A549 (cell line): ENCODE data around the gene ZNF672. TPM values are rescaled to one million over a fixed set of nuclear protein-coding genes. Genes with fewer than 3 reads are reported as not detected.
A peak's percentile ranks its signal among the peaks of the same experiment; 100 is the strongest.

ENCODE experiments used
- ATAC-seq, 2 experiments: fragments of 200-7000 bp in 1 of 2; fragments of >200 bp in 1 of 2; cut with Nextera tagmentation in 1 of 2; cut with Tn5 transposase in 1 of 2; 3 replicates each; pipeline versions ENCODE4 v1.8.0 to v1.9.1; 2018 to 2020; ENCODE audit warnings: mild to moderate bottlenecking in 1 of 2, moderate library complexity in 1 of 2
- CTCF ChIA-PET: fragments of 300-600 bp; sonication (Branson Sonifier 250); formaldehyde crosslinking; extraction: SDS; loops from one replicate; lab custom pipeline; 2021; ENCODE audit warnings: antibody characterized with exemption, inconsistent platforms; lab: Yijun Ruan, JAX
- POLR2A ChIA-PET: fragments of 350-600 bp; formaldehyde crosslinking; extraction: SDS; loops from one replicate; lab custom pipeline; 2021; ENCODE audit warnings: antibody characterized with exemption, inconsistent platforms; lab: Yijun Ruan, JAX
- DNase-seq, 2 experiments: peaks; one replicate each; pipeline versions ENCODE4 v3.0.0 to v3.0.0-alpha.2; 2011 to 2016; ENCODE audit warnings: low read depth in 1 of 2, low spot score in 1 of 2
- FAIRE-seq: peaks from 2 replicates; lab custom pipeline; 2011; peaks lifted over from hg19 to GRCh38; lab: Jason Lieb, UNC
- H3K27ac ChIP-seq, 2 experiments: fragments of >200 bp; sonication (Bioruptor Twin); formaldehyde crosslinking; 3 replicates each; pipeline ENCODE4 v1.5.1; 2016 to 2017
- H3K4me1 ChIP-seq: fragments of >200 bp; sonication (Bioruptor Twin); formaldehyde crosslinking; 3 replicates; pipeline ENCODE4 v1.6.1; 2016
- H3K4me2 ChIP-seq: fragments of >200 bp; sonication (Bioruptor Twin); formaldehyde crosslinking; 3 replicates; pipeline ENCODE4 v1.6.1; 2016
- H3K4me3 ChIP-seq: fragments of >200 bp; sonication (Bioruptor Twin); formaldehyde crosslinking; 3 replicates; pipeline ENCODE4 v1.5.1; 2016
- H3K9me3 ChIP-seq: fragments of >200 bp; sonication (Bioruptor Twin); formaldehyde crosslinking; 3 replicates; pipeline ENCODE4 v1.6.1; 2016
- BHLHE40 ChIP-seq: IDR thresholded peaks from 2 replicates; pipeline ENCODE4 v1.6.1; 2012; ENCODE audit warnings: low read depth, low read length, inconsistent platforms
- CBX2 ChIP-seq: fragments of 200-600 bp; sonication (generic); IDR thresholded peaks from 2 replicates; pipeline ENCODE4 v1.6.1; 2016; ENCODE audit warnings: low read depth, mild to moderate bottlenecking, borderline replicate concordance
- EP300 ChIP-seq, 2 experiments: fragments of >200 bp; sonication (Bioruptor Twin); formaldehyde crosslinking; IDR thresholded peaks; 2 replicates in 1 of 2; 3 replicates in 1 of 2; pipeline ENCODE4 v1.6.1; 2016 to 2017
- FOSL2 ChIP-seq, 2 experiments: fragments of 450-650 bp in 1 of 2; fragments of >200 bp in 1 of 2; sonication (Bioruptor Twin) in 1 of 2; formaldehyde crosslinking; IDR thresholded peaks; 2 replicates each; pipeline versions ENCODE4 v1.5.0 to v1.6.1; 2016 to 2020; ENCODE audit warnings: mild to moderate bottlenecking in 1 of 2, moderate library complexity in 1 of 2
- FOXS1 ChIP-seq: fragments of 250-450 bp; sonication (Bioruptor Pico); IDR thresholded peaks from 2 replicates; pipeline ENCODE4 v1.5.0; 2020; ENCODE audit warnings: mild to moderate bottlenecking, moderate library complexity
- GATA3 ChIP-seq: IDR thresholded peaks from 2 replicates; pipeline ENCODE4 v1.6.1; 2012; ENCODE audit warnings: borderline replicate concordance
- HDAC2 ChIP-seq: fragments of 200-600 bp; sonication (generic); IDR thresholded peaks from 2 replicates; pipeline ENCODE4 v1.6.1; 2016
- HOXA7 ChIP-seq: fragments of 250-450 bp; sonication (Bioruptor Pico); IDR thresholded peaks from 2 replicates; pipeline ENCODE4 v1.5.0; 2020; ENCODE audit warnings: mild to moderate bottlenecking, moderate library complexity
- HOXB5 ChIP-seq: fragments of 250-450 bp; sonication (Bioruptor Pico); IDR thresholded peaks from 2 replicates; pipeline ENCODE4 v1.5.0; 2020; ENCODE audit warnings: mild to moderate bottlenecking, moderate library complexity
- KDM5A ChIP-seq: fragments of 200-600 bp; sonication (generic); IDR thresholded peaks from 2 replicates; pipeline ENCODE4 v1.6.1; 2016; ENCODE audit warnings: antibody characterized with exemption, mild to moderate bottlenecking
- MAFK ChIP-seq: fragments of 450-650 bp; IDR thresholded peaks from 2 replicates; pipeline ENCODE4 v1.6.1; 2014; ENCODE audit not compliant: partially characterized antibody
- NFE2L2 ChIP-seq: fragments of 150-350 bp; conservative IDR thresholded peaks from 2 replicates; pipeline ENCODE4 v1.6.1; 2014; ENCODE audit warnings: low read length
- NPAS2 ChIP-seq: fragments of 250-450 bp; sonication (Bioruptor Pico); IDR thresholded peaks from 2 replicates; pipeline ENCODE4 v1.8.0; 2022; ENCODE audit warnings: mild to moderate bottlenecking, moderate library complexity, borderline replicate concordance
- POLR2A ChIP-seq: IDR thresholded peaks from 2 replicates; pipeline ENCODE4 v1.6.1; 2012; ENCODE audit warnings: mild to moderate bottlenecking, low read length
- POLR2AphosphoS2 ChIP-seq: conservative IDR thresholded peaks from 2 replicates; pipeline ENCODE4 v1.6.1; 2012; ENCODE audit warnings: low read length, improper control_type of control experiment, inconsistent platforms
- RARB ChIP-seq: fragments of 250-450 bp; sonication (Bioruptor Pico); IDR thresholded peaks from 2 replicates; pipeline ENCODE4 v1.8.0; 2021; ENCODE audit warnings: mild to moderate bottlenecking, moderate library complexity
- RNF2 ChIP-seq: fragments of 200-600 bp; sonication (generic); IDR thresholded peaks from 2 replicates; pipeline ENCODE4 v1.6.1; 2016; ENCODE audit warnings: low read depth, mild to moderate bottlenecking, antibody characterized with exemption, moderate library complexity, borderline replicate concordance
- SMC3 ChIP-seq: fragments of >200 bp; sonication (Bioruptor Twin); formaldehyde crosslinking; IDR thresholded peaks from 3 replicates; pipeline ENCODE4 v1.6.1; 2018; ENCODE audit warnings: inconsistent platforms
- SREBF2 ChIP-seq: fragments of 450-650 bp; IDR thresholded peaks from 2 replicates; pipeline ENCODE4 v1.6.1; 2014; ENCODE audit warnings: mild to moderate bottlenecking, moderate library complexity
- ZFP36 ChIP-seq: fragments of 450-650 bp; IDR thresholded peaks from 2 replicates; pipeline ENCODE4 v1.6.1; 2014; ENCODE audit warnings: borderline replicate concordance; ENCODE audit not compliant: partially characterized antibody
- WGBS: methylation state at CpG from one replicate; pipeline ENCODE4 v1.1.6; 2017; ENCODE audit errors: missing lambda C conversion rate; 5-methylcytosine and 5-hydroxymethylcytosine counted together
- polyA plus RNA-seq, 4 experiments: library from polyadenylated mRNA; depleted of rRNA in 3 of 4; stranded (reverse); fragments of >200 nt; fragmentation: RNase III in 1 of 4; extraction: RNeasy Plus Mini Kit Qiagen cat#74134 plus additional on column Dnase treatment in 1 of 4; gene quantifications; 2 replicates in 3 of 4; 3 replicates in 1 of 4; pipeline ENCODE4 v1.2.3, GENCODE V29; 2011 to 2017
- TF ChIP-seq, protein P1 (sequence below): IDR thresholded peaks from 2 replicates; pipeline ENCODE4 v1.6.1; 2012
- TF ChIP-seq, protein P2 (sequence below): fragments of 150-350 bp; IDR thresholded peaks from 2 replicates; pipeline ENCODE4 v1.6.1; 2014; ENCODE audit warnings: low read depth, mild to moderate bottlenecking, low read length
- TF ChIP-seq, protein P3 (sequence below): fragments of 200-600 bp; sonication (generic); IDR thresholded peaks from 2 replicates; pipeline ENCODE4 v1.6.1; 2016; ENCODE audit warnings: antibody characterized with exemption, mild to moderate bottlenecking, moderate library complexity
- TF ChIP-seq, protein P4 (sequence below): IDR thresholded peaks from 2 replicates; pipeline ENCODE4 v1.6.1; 2012
- TF ChIP-seq, protein P5 (sequence below): IDR thresholded peaks from 2 replicates; pipeline ENCODE4 v1.6.1; 2012; ENCODE audit warnings: low read depth, borderline replicate concordance

ZNF672 gene
- polyA plus RNA-seq, 2 of the 4 experiments (the other 2 are of a cell fraction) = 18.9 to 20.6 TPM

DNA sequence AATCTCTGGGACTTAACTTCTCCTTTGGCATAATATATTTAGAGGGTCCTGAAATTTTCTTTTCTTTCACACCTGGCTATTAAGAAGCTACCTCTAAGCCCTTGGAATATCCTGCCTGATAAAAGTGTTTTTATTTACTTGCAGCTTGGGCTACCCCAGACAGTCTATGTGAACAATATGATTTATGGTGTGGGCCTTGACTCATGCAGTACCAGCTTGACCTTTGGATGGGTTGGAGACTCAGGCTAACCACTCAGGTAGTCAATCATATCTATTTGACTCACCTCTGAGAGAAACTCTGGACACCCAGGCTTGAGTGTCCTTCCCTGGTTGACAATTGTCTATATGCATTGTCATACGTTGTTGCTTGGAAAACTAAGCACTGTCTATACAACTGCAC is 54.6 kb downstream of the ZNF672 start:
- Histone ChIP-seq H3K4me1 (no peaks in the 10 kb centered on the region), H3K9me3 (no peaks in the 10 kb centered on the region), H3K27ac (no peak overlapping the region), H3K4me3 (no peak overlapping the region), H3K4me2 (no peak overlapping the region)
- ChIA-PET POLR2A (interaction anchor here (0.9 kb wide), 1 partner anchor 13 kb away, joined by 4 read pairs; the partner anchor contains the start of gene PGBD2), CTCF (no interaction called here)
- DNase-seq = no peak
- 22% methylated on average over 1 of the region's 1 CpG for WGBS
- peak in 1 of 2 experiments; percentile 37; a peak in 1 of 6 replicates for ATAC-seq
- TF ChIP-seq, protein P1, sequence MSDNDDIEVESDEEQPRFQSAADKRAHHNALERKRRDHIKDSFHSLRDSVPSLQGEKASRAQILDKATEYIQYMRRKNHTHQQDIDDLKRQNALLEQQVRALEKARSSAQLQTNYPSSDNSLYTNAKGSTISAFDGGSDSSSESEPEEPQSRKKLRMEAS = no peak
- TF ChIP-seq KDM5A (no peak), POLR2AphosphoS2 (no peak), HDAC2 (no peak), FOXS1 (CRISPR knock-in tag) (no peak), BHLHE40 (no peak), NFE2L2 (no peak), ZFP36 (no peak), MAFK (no peak), RARB (CRISPR knock-in tag) (no peak), GATA3 (no peak)
- FAIRE-seq = no peak

DNA sequence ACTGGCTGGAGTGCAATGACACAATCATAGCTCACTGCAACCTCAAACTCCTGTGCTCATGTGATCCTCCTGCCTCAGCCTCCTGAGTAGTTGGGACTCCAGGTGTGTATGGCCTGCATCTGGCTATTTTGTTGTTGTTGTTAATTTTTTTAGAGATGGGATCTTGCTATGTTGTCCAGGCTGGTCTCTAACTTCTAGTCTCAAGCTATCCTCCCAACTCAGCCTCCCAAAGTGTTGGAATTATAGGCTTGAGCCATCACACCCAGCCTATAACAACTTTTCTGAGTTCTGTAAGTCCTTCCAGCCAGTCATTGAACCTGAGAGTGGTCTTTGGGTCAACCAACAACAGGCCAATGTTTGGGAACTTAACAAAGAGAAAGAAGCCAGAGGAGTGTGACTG is 56.8 kb downstream of the ZNF672 start:
- ATAC-seq = no peak
- FAIRE-seq = no peak
- no peak overlapping the region for H3K4me3 ChIP-seq
- no peak overlapping the region for H3K27ac ChIP-seq
- DNase-seq = no peak
- CTCF ChIA-PET = no interaction called here
- POLR2A ChIA-PET = no interaction called here
- H3K4me1 ChIP-seq = no peaks in the 10 kb centered on the region
- no peak for TF ChIP-seq BHLHE40
- peaks cover 3% of the 10 kb centered on the region; the same call in 1 of the 3 replicates for H3K9me3 ChIP-seq
- H3K4me2 ChIP-seq = no peak overlapping the region

DNA sequence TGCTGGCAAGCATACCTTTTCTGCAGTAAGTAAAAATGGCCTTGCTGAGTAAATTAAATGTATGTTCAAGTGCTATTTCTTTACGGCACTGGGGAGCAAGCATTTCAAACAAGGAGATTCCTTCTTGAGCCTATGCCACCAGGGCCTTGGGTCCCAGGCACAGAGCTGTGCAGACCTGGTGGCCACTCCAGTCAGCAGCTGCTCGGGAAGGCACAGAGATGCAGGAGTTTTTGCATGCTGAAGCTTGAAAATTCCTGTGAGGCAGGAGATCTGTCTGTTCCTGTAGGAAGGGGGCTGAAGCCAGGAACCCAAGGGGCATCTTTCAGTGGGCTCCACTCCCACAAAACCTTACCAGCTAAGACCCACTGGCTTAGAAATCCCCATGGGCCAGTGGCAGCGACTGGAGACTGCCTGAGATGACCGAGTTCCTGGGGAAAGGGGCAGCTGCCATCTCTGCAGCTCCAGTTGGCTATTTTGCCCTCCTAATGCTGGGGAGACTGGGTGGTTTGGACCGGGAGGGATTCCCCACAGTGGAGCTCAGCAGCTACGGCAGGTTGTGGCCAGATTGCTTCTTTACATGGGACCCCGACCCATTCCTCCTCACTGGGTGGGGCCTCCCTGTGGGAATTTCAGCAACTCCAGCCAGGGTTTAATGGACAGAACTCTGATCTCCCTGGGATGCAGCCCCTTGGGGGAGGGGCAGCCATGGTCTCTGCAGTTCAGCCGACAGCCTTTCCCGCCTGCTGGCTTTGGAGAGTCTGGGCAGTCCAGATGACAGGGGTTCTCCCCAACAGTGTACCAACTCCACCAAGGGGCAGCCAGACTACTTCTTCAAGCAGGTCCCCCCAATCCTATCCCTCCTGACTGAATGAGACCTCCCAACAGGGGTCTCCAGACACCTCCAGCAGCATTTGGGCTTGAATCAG is 59.7 kb downstream of the ZNF672 start:
- DNase-seq (no peak), FAIRE-seq (no peak), ATAC-seq (no peak; a peak in 1 of 6 replicates)
- Histone ChIP-seq H3K4me1 (no peaks in the 10 kb centered on the region), H3K9me3 (peaks cover 3% of the 10 kb centered on the region; the same call in 1 of the 3 replicates), H3K27ac (no peak overlapping the region), H3K4me3 (no peak overlapping the region), H3K4me2 (no peak overlapping the region)
- CTCF ChIA-PET = interaction anchor here (1.1 kb wide), 1 partner anchor 13 kb away, joined by 3 read pairs; no protein-coding TSS in a partner anchor
- POLR2A ChIA-PET = no interaction called here
- 55% methylated on average over 6 of the region's 9 CpGs for WGBS
- no peak for TF ChIP-seq NPAS2 (CRISPR knock-in tag)
- TF ChIP-seq, protein P2, sequence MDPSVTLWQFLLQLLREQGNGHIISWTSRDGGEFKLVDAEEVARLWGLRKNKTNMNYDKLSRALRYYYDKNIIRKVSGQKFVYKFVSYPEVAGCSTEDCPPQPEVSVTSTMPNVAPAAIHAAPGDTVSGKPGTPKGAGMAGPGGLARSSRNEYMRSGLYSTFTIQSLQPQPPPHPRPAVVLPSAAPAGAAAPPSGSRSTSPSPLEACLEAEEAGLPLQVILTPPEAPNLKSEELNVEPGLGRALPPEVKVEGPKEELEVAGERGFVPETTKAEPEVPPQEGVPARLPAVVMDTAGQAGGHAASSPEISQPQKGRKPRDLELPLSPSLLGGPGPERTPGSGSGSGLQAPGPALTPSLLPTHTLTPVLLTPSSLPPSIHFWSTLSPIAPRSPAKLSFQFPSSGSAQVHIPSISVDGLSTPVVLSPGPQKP = no peak
- TF ChIP-seq HOXB5 (CRISPR knock-in tag) = no peak
- TF ChIP-seq SMC3 = no peak
- TF ChIP-seq, protein P3, sequence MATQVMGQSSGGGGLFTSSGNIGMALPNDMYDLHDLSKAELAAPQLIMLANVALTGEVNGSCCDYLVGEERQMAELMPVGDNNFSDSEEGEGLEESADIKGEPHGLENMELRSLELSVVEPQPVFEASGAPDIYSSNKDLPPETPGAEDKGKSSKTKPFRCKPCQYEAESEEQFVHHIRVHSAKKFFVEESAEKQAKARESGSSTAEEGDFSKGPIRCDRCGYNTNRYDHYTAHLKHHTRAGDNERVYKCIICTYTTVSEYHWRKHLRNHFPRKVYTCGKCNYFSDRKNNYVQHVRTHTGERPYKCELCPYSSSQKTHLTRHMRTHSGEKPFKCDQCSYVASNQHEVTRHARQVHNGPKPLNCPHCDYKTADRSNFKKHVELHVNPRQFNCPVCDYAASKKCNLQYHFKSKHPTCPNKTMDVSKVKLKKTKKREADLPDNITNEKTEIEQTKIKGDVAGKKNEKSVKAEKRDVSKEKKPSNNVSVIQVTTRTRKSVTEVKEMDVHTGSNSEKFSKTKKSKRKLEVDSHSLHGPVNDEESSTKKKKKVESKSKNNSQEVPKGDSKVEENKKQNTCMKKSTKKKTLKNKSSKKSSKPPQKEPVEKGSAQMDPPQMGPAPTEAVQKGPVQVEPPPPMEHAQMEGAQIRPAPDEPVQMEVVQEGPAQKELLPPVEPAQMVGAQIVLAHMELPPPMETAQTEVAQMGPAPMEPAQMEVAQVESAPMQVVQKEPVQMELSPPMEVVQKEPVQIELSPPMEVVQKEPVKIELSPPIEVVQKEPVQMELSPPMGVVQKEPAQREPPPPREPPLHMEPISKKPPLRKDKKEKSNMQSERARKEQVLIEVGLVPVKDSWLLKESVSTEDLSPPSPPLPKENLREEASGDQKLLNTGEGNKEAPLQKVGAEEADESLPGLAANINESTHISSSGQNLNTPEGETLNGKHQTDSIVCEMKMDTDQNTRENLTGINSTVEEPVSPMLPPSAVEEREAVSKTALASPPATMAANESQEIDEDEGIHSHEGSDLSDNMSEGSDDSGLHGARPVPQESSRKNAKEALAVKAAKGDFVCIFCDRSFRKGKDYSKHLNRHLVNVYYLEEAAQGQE = no peak
- no peak for TF ChIP-seq POLR2A
- TF ChIP-seq, protein P4, sequence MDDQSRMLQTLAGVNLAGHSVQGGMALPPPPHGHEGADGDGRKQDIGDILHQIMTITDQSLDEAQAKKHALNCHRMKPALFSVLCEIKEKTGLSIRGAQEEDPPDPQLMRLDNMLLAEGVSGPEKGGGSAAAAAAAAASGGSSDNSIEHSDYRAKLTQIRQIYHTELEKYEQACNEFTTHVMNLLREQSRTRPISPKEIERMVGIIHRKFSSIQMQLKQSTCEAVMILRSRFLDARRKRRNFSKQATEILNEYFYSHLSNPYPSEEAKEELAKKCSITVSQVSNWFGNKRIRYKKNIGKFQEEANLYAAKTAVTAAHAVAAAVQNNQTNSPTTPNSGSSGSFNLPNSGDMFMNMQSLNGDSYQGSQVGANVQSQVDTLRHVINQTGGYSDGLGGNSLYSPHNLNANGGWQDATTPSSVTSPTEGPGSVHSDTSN = no peak
- no peak for TF ChIP-seq FOSL2 (IDR thresholded peaks at IDR 0.05)
- no peak for TF ChIP-seq FOSL2 (CRISPR knock-in tag; IDR thresholded peaks at IDR 0.05)
- TF ChIP-seq, protein P5, sequence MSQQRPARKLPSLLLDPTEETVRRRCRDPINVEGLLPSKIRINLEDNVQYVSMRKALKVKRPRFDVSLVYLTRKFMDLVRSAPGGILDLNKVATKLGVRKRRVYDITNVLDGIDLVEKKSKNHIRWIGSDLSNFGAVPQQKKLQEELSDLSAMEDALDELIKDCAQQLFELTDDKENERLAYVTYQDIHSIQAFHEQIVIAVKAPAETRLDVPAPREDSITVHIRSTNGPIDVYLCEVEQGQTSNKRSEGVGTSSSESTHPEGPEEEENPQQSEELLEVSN = no peak
- no peak for TF ChIP-seq CBX2
- no peak for TF ChIP-seq RARB (CRISPR knock-in tag)
- TF ChIP-seq EP300 (IDR thresholded peaks at IDR 0.05) = no peak
- TF ChIP-seq RNF2 = no peak
- TF ChIP-seq HOXA7 (CRISPR knock-in tag) = no peak
- no peak for TF ChIP-seq SREBF2
